ENCODE data around the gene RPS2.

GRCh38 chr16:1980770-1981087, 16.1 kb upstream of the RPS2 start:
- TF ChIP-seq PPARA (CRISPR knock-in tag; IDR thresholded peaks at IDR 0.05; ENCODE audit: borderline replicate concordance) (no peak), ZC3H10 (CRISPR knock-in tag; IDR thresholded peaks at IDR 0.05) (no peak), ZNF8 (CRISPR knock-in tag; IDR thresholded peaks at IDR 0.05) (no peak), PATZ1 (CRISPR knock-in tag; IDR thresholded peaks at IDR 0.05; ENCODE audit: borderline replicate concordance) (no peak), OSR1 (CRISPR knock-in tag; IDR thresholded peaks at IDR 0.05) (no peak), ZFP3 (CRISPR knock-in tag; IDR thresholded peaks at IDR 0.05) (no peak)

Measured in SK-N-SH treated with all-trans-retinoic acid at 6 μM for 48 hours (cell line).